Measurements from ENCODE around the gene CENPE. TPM values are rescaled to one million over a fixed set of nuclear protein-coding genes. Genes with fewer than 3 reads are reported as not detected.

Gene CENPE
- polyA plus RNA-seq, 1 experiment: 2.4 TPM

- ChIA-PET CTCF (interaction anchor here (1.5 to 3.7 kb wide), 2 partner anchors 9 to 12 kb away, joined by 3 to 14 read pairs; partner anchors contain the start of gene BDH2), POLR2A (no interaction called here)
- H3K27me3 ChIP-seq (ENCODE audit: control insufficient read depth, insufficient read depth, low read length): no peaks in the 10 kb centered on the region
- no peak for DNase-seq (ENCODE audit: low read depth)
- TF ChIP-seq, protein P1, sequence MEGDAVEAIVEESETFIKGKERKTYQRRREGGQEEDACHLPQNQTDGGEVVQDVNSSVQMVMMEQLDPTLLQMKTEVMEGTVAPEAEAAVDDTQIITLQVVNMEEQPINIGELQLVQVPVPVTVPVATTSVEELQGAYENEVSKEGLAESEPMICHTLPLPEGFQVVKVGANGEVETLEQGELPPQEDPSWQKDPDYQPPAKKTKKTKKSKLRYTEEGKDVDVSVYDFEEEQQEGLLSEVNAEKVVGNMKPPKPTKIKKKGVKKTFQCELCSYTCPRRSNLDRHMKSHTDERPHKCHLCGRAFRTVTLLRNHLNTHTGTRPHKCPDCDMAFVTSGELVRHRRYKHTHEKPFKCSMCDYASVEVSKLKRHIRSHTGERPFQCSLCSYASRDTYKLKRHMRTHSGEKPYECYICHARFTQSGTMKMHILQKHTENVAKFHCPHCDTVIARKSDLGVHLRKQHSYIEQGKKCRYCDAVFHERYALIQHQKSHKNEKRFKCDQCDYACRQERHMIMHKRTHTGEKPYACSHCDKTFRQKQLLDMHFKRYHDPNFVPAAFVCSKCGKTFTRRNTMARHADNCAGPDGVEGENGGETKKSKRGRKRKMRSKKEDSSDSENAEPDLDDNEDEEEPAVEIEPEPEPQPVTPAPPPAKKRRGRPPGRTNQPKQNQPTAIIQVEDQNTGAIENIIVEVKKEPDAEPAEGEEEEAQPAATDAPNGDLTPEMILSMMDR (IDR thresholded peaks at IDR 0.05; ENCODE audit: insufficient read depth, low read depth, low read length): no peak
- H3K4me3 ChIP-seq (ENCODE audit: low read depth, low read length): no peak overlapping the region
- H3K36me3 ChIP-seq (ENCODE audit: control insufficient read depth, insufficient read depth, low read length): no peaks in the 10 kb centered on the region
Observed at GRCh38 chr4:103111598-103111997, 86.5 kb downstream of the CENPE start.

- TF ChIP-seq, protein P1 (IDR thresholded peaks at IDR 0.05; ENCODE audit: insufficient read depth, low read depth, low read length): no peak
- POLR2A ChIA-PET: no interaction called here
- no peak for DNase-seq (ENCODE audit: low read depth)
- Histone ChIP-seq H3K36me3 (ENCODE audit: control insufficient read depth, insufficient read depth, low read length) (no peaks in the 10 kb centered on the region), H3K4me3 (ENCODE audit: low read depth, low read length) (no peak overlapping the region), H3K27me3 (ENCODE audit: control insufficient read depth, insufficient read depth, low read length) (no peaks in the 10 kb centered on the region)
- CTCF ChIA-PET: interaction anchor here (3.7 kb wide), 1 partner anchor 9 kb away, joined by 14 read pairs; the partner anchor contains the start of gene BDH2
Observed at GRCh38 chr4:103108542-103108941, 89.6 kb downstream of the CENPE start.

- ChIA-PET CTCF (interaction anchor here (1.3 to 2.0 kb wide), 2 partner anchors 9 to 485 kb away, joined by 3 to 5 read pairs; no protein-coding TSS in a partner anchor), POLR2A (no interaction called here)
- TF ChIP-seq, protein P1 (IDR thresholded peaks at IDR 0.05; ENCODE audit: insufficient read depth, low read depth, low read length): no peak
- Histone ChIP-seq H3K36me3 (ENCODE audit: control insufficient read depth, insufficient read depth, low read length) (no peaks in the 10 kb centered on the region), H3K27me3 (ENCODE audit: control insufficient read depth, insufficient read depth, low read length) (no peaks in the 10 kb centered on the region), H3K4me3 (ENCODE audit: low read depth, low read length) (no peak overlapping the region)
- DNase-seq (ENCODE audit: low read depth): no peak
Observed at GRCh38 chr4:103105558-103106356, 92.4 kb downstream of the CENPE start.

DNA sequence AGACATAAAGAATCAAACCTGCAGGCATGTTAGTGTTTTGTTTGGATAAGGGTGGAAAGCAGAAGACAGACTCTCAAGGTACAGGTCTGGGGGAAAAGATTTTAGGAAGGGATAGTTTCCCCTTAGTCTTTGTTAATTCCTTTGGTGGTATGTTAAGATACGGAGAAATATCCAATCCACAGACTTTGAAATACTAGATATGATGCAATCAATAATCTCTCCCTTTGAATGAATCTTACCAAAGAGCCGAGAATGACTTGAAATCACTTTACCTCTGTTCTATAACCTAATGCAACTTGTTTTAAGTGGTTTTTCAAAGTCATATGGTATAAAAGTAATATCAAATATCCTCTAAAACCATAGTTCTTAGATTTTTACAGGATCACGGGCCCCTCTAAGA is 93.3 kb downstream of the CENPE start:
- ChIA-PET POLR2A (no interaction called here), CTCF (interaction anchor here (1.1 kb wide), 1 partner anchor 43 kb away, joined by 3 read pairs; no protein-coding TSS in a partner anchor)
- TF ChIP-seq, protein P1 (IDR thresholded peaks at IDR 0.05; ENCODE audit: insufficient read depth, low read depth, low read length): no peak

GRCh38 chr4:103100691-103101090 is 97.5 kb downstream of the CENPE start:
- no peak for DNase-seq (ENCODE audit: low read depth)
- H3K27me3 ChIP-seq (ENCODE audit: control insufficient read depth, insufficient read depth, low read length): no peaks in the 10 kb centered on the region
- TF ChIP-seq, protein P1 (IDR thresholded peaks at IDR 0.05; ENCODE audit: insufficient read depth, low read depth, low read length): no peak
- POLR2A ChIA-PET: no interaction called here
- H3K4me3 ChIP-seq (ENCODE audit: low read depth, low read length): no peak overlapping the region
- CTCF ChIA-PET: interaction anchor here (0.7 to 2.5 kb wide), 7 partner anchors 10 to 680 kb away, joined by 3 to 14 read pairs (median 4); no protein-coding TSS in a partner anchor
- H3K36me3 ChIP-seq (ENCODE audit: control insufficient read depth, insufficient read depth, low read length): no peaks in the 10 kb centered on the region

More for the DNA sequence above, 93.3 kb downstream of the CENPE start:
- no peaks in the 10 kb centered on the region for H3K27me3 ChIP-seq (ENCODE audit: control insufficient read depth, insufficient read depth, low read length)
- DNase-seq (ENCODE audit: low read depth): no peak
- H3K36me3 ChIP-seq (ENCODE audit: control insufficient read depth, insufficient read depth, low read length): no peaks in the 10 kb centered on the region
- H3K4me3 ChIP-seq (ENCODE audit: low read depth, low read length): no peak overlapping the region

Measured in BJ (cell line).